ENCODE data around the gene CD93.

GRCh38 chr20:23084845-23085365, 1.2 kb downstream of the CD93 start:
- no peak for TF ChIP-seq POLR2A (IDR thresholded peaks at IDR 0.05)
- no peak for TF ChIP-seq CTCF (IDR thresholded peaks at IDR 0.05)

All from heart left ventricle (tissue), 13 donors.